Right lobe of liver (tissue), 4 donors: Measurements from ENCODE around the gene NBEAL1.
"Not testable (repeated sequence)": the region's sequence is repeated elsewhere in the genome, so short reads cannot be mapped to it uniquely, and the experiment has no call there.

ENCODE experiments used
- POLR2A ChIP-seq: fragments of 450-650 bp; IDR thresholded peaks from one replicate; pipeline ENCODE4 v1.6.1; 2017; ENCODE audit warnings: antibody characterized with exemption, mild to moderate bottlenecking
- TF ChIP-seq, protein P1 (sequence below), 4 donors: fragments of 200-600 bp in 3 of 4; fragments of 450-650 bp in 1 of 4; IDR thresholded peaks; one replicate each; pipeline versions ENCODE4 v1.5.1 to v1.8.0; 2016 to 2022; ENCODE audit warnings: antibody characterized with exemption in 4 of 4, mild to moderate bottlenecking in 2 of 4
- donor health status: DM: no; HTN: no; CAD: no.
- donor health status: DM: no; HTN: no; CAD: no.
- donor health status: DM: no; HTN: yes; CAD: no.

DNA sequence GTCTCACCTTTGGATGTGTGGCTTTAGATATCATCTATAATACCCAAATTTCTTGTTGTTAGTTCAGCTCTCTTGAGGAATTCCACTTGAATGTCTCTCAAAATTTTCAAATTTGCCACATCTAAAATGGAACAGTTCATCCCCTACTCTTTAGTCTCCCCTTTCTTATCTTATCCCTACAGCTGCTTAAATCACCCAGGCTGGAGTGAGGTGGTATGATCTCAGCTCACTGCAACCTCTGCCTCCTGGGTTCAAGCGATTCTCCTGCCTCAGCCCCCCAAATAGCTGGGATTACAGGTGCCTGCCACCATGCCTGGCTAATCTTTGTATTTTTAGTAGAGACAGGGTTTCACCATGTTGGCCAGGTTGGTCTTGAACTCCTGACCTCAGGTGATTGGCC, 71.7 kb downstream of the NBEAL1 start:
- TF ChIP-seq, protein P1, sequence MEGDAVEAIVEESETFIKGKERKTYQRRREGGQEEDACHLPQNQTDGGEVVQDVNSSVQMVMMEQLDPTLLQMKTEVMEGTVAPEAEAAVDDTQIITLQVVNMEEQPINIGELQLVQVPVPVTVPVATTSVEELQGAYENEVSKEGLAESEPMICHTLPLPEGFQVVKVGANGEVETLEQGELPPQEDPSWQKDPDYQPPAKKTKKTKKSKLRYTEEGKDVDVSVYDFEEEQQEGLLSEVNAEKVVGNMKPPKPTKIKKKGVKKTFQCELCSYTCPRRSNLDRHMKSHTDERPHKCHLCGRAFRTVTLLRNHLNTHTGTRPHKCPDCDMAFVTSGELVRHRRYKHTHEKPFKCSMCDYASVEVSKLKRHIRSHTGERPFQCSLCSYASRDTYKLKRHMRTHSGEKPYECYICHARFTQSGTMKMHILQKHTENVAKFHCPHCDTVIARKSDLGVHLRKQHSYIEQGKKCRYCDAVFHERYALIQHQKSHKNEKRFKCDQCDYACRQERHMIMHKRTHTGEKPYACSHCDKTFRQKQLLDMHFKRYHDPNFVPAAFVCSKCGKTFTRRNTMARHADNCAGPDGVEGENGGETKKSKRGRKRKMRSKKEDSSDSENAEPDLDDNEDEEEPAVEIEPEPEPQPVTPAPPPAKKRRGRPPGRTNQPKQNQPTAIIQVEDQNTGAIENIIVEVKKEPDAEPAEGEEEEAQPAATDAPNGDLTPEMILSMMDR (IDR thresholded peaks at IDR 0.05), result not testable (repeated sequence)
- not testable (repeated sequence) for TF ChIP-seq POLR2A
